GM18511 (cell line): Measurements from ENCODE around the gene LRRN4CL.
"Not testable (repeated sequence)": the region's sequence is repeated elsewhere in the genome, so short reads cannot be mapped to it uniquely, and the experiment has no call there.

Source experiments
- ATAC-seq: cut with Tn5 transposase; IDR thresholded peaks from one replicate; pipeline ENCODE4 v1.9.1; 2021; ENCODE audit warnings: mild to moderate bottlenecking, moderate library complexity; ENCODE audit not compliant: unreplicated experiment

LRRN4CL gene

DNA sequence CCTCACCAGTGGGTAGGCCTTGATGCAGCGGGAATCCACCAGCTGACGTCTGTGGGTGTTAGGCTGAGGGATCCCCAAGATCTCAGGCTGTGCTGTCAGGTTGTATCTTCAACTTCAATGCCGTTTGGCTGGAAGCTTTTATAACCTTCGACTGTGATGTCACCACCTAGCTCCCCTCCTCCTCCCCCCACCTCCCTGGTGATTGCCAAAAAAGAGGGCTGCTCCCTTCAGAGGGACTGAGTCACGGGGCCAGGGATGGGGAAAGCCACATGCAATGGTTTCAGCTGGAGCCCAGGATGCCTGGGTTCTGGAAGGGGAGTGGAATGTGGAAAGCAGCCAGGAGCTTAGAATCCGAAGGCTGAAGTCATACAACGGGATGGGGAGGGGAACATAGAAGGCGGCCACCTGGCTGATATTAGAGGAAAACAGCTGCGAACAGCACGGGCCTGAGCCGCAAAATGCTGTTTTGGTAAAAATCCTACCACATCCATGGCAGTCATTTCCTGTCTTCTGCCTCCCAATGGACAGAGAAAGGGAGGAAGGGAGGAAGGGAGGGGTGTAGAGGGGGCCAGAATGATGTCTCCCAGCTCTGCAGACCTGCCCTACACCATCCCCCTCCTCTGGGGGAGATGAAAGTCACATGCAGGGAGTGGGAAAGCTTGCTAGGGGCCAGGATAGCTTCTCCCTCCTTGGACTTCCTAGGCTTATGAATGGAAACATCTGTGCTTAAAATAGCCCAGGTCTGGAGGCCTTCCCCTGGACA, at the start of gene LRRN4CL:
Gene LRRN4CL, minus strand, starts transcription at position 110 of the 763 bp plus-strand sequence. CDS start 1,022 bp downstream, outside the sequence.
- no peak for ATAC-seq

DNA sequence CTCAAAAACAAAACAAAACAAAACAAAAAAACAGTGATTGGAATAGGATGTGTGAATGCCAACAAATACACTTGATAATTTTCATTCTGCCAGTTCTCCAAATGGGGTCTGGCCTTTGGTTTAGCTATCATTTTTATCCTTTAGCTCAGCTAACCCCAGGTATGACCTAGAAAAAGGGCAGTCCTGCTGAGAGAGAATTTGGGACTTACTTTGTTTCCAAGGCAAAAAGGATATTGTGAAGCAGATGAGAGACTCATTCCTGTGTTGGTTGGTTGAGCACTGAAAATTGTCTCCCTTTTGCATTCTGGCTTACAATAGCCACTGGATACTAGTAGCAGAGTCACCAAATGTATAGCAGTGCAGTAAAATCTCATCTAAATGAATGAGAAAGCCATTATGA, 47.9 kb upstream of the LRRN4CL start:
- no peak for ATAC-seq

DNA sequence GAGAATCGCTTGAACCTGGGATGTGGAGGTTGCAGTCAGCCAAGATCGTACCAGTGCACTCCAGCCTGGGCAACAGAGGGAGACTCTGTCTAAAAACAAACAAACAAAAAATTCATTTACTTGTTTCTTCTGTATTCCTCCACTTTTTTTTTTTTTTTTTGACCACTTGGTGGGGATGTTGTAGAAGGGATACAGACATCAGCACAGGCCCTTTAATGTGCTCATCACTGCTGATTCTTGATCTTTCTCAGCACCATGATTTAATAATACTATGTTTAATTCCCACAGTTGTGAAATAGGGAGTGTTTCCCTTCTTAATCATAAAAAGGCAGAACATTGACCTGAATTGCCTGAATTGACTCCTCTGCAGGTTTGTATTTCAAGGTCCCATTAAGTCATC, 43.5 kb upstream of the LRRN4CL start:
- no peak for ATAC-seq

DNA sequence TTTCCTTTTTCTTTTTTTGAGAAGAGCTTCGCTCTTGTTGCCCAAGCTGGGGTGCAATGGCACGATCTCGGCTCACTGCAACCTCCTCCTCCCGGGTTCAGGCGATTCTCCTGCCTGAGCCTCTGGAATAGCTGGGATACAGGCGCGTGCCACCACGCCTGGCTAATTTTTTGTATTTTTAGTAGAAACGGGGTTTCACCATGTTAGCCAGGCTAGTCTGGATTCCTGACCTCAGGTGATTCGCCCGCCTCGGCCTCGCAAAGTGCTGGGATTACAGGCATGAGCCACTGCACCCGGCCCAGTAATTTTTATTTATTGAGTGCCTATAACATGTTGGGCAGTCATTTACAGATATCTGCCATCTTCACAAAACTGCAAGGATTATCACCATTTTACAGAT, 40.7 kb upstream of the LRRN4CL start:
- ATAC-seq = not testable (repeated sequence)

DNA sequence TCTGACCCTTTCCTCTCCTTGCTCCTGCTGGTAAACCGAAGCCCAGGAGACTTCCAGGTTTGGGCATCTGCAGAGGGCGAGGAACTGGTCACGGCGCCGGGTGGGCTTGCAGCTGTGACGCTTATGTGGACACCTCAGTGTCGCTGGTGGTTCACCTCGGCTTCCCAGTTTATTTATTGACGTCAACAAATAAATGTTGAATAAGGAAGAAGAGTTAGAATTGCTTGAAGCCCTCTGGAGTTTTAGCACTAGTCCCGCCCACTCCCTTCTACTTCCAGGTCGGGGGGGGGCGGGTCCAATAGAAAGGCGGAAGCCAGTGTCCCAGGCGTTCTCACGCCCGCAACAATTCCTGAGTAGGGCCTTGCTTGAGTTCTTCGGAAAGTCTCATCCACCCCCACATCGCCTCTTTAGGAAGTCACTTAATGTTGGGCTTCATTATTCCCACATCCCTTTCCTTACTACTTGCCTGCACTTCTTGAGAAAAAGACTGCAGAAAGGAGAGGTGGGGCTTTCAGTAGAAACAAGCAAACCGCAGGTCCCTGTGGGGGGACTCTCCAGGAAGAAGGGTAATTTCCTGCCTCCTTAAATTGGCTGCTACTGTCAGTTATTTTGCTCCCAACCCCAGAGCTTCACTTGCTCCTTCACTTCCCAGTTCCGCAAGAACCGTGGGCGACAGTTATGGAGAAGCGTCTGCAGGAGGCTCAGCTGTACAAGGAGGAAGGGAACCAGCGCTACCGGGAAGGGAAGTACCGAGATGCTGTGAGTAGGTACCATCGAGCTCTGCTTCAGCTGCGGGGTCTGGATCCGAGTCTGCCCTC, 39.0 kb upstream of the LRRN4CL start, which contains the start of gene TTC9C:
Gene TTC9C, plus strand, starts transcription at position 316 of the 818 bp plus-strand sequence. Its CDS starts 363 bp downstream, at position 679.
- no peak for ATAC-seq

DNA sequence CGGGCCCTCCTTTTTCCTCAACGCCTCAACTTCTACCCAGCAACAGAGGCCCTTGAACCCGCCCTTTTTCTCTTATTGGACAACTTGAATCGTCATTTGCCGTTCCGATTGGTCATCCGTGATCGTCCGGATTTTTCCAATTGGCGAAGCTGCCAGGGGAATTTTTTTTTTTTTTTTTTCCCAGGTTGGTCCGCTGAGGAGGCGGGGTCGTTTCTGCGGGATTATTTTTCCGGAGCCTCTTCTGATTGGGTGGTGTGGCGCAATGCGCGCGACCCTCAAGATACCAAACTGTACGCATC, 38.5 kb upstream of the LRRN4CL start:
- ATAC-seq = peak; percentile 63

DNA sequence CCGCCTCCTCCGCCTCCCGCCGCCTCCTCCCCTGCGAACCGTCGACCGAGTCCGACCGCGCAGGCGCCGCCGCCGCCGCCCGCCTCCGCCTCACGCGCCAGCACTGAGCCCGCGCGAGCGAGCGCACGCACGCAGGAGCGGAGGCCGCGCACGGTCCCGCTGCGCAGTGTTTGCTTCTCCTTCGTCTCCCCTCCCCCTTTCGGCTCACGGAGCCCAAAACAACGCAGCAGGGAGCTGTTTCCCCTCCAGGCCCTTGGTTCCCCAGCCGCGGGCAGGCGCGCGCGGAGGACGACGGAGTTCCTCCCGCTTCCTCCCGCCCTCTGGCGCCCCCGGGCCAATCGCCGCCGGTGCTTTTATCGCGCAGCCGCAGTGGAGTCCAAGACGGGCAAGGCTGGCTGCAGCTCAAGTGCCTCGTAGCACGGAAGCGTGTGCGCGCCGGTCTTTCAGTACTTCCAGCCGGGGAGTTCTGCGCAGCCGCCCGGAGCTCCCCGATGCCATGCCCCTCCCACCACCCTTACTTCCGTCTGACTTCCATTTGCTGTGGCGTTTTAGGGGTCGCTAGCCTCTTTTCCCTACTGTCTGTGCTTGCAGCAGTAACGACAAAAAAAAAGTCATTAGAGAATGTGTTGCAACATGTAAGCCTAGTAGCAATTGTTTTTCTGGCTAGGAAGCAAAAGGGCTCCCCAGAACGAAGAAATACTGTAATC, 38.0 kb upstream of the LRRN4CL start, which contains the start of gene HNRNPUL2:
Gene HNRNPUL2, minus strand, starts transcription at position 293 of the 707 bp plus-strand sequence. CDS start 301 bp downstream, outside the sequence.
- ATAC-seq = peak; percentile 69

DNA sequence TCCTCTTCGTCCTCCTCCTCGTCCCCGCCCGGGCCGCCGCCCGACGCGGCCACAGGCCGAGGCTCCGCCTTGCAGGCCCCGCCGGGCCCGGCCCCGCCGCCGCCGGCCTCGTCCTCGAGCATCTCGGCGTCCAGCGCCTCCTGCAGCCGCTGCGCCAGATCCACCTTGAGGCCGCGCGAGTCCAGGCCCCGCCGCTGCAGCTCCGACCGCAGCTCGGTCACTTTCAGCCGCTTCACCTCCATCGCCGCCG, 37.5 kb upstream of the LRRN4CL start:
- ATAC-seq = no peak

DNA sequence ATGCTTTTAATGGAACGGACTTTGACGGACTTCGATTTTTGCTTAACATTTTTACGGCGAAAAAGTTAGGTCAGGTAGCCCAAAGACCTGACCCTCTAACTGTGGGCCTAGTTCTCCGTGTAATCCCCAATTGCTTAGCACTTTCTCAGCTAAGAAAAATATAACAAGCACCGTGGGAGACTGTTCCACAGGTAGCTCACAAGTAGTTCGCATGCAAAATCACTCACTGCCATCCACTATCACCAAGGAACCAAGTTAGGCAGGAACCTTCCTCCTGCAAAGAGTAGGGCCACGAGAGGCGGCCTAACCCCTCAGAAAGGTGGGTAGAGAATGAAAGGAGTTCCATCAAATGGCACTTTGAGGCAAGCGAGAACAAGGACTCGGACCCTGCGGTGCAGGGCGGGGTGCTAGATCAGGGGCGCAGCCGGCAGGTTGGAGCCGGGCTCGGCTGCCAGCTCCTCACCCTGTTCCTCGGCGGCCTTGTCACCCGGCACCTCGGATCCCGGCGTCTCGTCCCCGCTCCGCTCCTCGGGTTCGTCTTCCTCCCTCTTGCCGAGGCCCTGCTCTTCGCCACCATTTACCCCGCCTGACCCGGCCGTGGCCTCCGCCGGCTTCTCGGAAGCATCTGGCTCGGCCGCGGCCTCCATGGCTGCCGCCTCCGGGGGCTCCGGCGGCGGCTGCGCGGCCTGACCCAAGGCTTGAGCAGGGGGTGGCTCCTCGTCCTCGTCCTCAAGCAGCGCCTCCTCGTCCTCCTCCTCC, 37.0 kb upstream of the LRRN4CL start:
- peak; percentile 0 for ATAC-seq

DNA sequence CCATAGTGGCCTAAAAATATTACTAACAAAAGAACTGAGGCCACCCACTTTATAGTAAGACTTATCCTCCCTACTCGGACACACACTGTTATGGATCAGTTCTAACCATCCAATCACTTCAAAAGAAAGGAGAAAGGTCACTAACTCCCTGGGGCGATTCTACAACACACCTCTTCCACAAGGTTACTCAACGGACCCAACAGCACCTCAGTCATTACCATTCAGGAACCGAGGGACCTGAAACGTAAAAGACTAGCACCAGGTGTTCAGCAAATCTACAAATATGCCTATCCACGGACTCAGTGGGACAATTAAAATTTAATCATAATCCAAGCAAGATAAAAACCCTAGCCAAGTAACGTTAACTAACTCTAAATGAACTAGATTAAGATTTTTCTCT, 36.3 kb upstream of the LRRN4CL start:
- ATAC-seq = no peak

DNA sequence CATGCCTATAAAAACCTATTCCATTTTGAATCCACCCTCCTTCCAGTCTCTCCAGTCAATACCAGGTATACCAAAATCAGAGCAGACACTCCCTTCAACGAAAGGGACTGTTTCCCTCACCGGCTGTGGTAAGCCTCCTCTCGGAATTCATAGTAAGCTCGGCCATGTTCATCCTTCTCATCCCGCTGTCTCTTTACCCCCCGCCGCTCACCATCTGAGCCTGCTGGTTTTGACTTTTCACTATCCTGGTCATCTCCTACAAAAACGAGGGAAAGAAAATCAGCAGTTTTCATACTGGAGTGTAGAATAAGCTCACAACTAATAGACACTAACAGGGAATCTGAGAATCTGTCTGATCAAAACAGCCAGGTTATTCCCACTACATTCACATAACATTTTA, 34.8 kb upstream of the LRRN4CL start:
- ATAC-seq = no peak

DNA sequence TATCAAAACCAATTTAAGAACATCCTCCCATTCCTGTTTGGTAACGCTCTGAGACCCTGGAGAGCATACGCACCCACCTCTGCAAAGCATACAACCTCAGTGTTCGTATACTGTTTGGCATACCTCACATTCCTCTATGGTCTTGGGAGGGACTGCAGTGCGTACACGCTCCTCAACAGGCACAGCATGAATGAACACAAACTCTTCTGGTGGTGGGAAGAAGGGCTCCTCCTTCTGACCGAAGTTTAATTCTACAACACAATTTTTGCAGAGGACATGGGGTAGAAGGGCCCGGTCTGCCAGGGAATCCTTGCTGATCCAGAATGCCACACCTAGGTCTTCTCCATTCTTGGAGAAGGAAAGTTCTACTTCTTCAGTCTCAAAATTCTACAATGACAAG, 32.7 kb upstream of the LRRN4CL start:
- ATAC-seq = no peak

DNA sequence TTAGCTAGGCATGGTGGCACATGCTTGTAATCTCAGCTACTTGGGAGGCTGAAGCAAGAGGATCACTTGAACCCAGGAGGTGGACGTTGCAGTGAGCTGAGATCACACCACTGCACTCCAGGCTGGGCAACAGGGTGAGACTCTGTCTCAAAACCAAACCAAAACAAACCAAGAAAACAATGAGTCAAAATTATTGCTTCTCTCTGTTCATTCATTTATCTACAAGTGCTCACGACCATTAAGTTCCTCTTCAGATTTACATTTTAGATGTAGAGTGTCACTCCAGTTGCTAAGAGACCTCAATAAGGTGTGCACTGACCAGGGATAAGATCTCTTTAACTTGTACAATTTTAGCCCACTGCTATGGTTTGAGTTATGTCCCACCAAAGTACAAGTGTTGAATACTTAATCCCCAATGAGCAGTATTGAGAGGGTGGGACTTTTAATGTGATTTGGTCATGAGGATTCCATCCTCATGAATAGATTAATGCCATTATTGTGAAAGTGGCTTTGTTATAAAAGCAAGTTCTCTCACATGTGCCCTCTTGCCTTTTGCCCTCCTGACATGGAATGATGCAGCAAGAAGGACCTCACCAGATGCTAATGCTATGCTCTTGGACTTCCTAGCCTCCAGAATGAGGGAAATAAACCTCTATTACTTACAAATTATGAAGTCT, 30.1 kb upstream of the LRRN4CL start:
- no peak for ATAC-seq

DNA sequence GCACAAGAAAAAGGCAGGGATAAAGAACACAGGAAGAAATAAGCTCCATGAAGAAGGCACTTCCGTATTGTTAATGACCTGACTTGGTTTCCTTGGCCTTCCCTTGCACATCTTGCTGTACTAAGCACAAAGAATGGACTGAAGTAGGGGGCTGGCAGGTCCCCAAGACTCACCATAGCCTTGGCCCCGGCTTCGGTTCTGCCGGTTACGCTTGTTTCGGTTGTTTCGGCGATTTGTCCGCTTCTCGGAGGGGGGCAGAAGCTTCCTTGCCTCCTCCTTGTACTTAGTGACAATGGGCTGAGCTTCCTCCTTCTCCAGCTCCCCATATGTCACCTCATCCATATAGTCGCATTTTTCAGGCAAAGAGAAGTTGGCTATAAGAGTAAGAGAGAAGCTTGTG, 27.5 kb upstream of the LRRN4CL start:
- ATAC-seq = no peak

DNA sequence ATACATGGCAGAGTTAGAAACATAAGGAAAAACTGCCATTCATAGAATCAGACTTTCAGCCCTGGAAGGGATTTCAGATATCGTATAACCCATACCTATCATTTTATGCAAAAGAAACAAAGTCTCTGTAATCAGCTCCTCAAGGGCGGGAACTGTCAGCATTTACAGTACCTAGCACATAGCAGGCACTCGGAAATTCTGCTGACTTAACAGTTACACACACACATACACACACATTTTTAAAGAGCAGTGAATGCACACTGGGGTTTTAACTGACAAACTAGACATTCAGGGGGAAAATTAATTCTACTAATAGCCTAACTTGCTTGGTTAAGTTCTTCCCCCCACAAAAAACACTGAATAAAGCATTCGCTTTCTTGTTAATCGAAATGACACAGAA, 26.9 kb upstream of the LRRN4CL start:
- no peak for ATAC-seq

DNA sequence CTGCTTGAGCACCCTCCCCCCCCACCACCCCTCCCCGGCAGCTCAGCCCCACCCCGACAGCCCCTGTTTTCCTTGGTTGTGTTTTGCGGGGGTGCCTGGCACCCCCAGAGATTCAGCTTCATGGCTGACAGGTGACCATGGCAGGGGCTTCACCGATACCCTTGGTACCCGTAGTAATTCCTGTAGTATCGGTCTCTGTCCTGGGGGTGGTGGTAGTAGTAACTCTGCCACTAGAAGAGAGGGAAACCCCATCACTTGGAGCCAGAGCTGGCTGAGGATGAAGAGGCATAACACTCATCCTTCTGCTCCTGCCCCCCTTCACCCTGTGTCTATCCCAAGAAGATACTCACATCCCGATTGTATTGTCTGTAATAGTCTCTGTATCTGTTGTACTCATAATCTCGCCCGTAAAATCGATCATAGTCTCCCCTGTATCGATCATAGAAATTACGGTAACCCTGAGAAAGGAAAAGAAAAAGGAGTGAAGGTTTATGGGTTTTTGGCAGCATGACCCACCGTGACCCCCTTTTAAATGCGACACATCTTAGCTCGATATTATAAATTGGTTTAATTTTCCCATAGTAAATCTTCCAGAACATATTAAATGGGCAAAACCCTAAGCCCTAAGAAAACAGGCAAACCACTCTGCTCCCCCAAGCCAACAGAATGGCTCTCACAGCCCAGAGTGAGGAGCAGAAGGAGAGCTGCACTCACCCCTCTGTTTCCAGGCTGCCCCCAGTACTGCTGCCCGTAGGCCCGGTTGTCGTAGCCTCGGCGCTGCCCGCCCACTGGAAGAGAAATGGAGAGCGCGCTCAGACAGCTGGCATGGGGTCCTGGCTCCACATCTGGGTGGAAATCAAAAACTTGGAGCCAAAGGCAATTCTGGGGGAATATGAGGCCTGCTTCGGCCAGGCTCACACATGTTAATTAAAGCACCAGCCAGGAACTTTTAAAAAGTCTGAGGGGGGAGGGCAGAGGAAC, 26.1 kb upstream of the LRRN4CL start:
- ATAC-seq = no peak

DNA sequence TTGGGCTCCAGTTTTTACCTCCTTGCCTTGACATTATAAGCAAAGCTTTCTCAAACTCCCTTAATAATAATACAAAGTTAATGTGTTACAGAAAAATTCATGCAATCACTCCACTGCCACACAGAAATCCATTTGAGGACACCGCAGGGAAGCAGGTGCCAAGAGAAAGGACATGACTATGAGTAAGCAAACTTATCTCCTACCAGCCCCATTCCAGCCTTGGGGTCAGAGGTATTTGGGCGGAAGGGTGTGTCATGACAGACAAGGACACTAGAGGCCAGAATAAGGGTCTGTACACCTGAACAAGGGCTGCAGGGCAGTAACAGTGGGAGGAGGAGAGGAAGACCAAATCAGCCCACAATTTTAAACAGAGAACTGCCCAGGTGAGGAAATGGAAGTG, 24.0 kb upstream of the LRRN4CL start:
- ATAC-seq = no peak

DNA sequence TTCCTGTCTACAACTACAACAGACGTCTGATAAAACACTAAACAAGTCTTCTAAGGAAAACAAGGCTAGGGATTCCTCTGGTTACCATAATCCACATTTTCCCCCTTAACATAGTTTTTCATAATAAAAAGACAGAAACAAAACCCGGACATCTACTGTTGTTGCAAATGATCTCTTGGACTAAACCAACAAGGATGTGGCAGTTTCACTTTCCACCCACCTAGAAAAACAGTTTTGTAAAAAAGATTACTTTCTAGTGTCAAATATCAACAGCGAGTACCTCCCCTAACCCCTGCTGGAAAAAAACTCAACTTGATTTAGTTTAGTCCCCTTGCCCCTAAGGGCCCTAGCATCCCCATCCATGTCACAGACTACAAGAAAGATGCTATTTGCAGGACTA, 23.5 kb upstream of the LRRN4CL start:
- ATAC-seq = no peak

DNA sequence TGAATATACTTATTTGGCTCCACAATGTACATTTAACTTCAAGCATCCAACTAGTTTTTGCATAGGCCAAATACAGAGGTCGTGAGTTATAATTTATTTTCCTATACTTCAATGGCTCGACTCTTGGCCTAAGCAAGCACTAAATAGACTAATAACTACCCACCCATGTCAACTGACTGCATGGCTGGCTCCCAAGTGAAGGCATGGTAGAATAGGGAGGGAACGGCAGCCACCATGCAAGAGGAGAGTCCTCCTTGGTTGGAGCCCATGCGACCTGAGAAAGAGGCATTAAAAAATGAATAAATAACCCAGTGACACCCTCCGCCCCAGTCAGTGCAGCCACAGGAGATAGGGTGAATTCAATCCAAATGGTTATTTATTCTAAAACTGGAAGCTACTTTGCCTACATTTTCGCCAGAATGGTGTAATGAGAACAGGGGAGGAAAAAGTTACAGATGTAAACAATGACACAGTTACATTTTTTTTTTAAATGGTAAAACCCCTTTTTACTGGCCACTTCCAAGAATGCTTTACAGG, 23.0 kb upstream of the LRRN4CL start:
- no peak for ATAC-seq
